Measurements from ENCODE around the gene CAMK2G.

The CAMK2G gene

GRCh38 chr10:73886085-73886529, 11.8 kb upstream of the CAMK2G start:
- in situ Hi-C loops (cut with MboI; ENCODE audit: low sequenced_read_pairs) = loop anchor here (5.0 to 25.0 kb wide), 2 partner anchors 61 to 201 kb away; no protein-coding TSS in a partner anchor

GRCh38 chr10:73884017-73884416, 9.7 kb upstream of the CAMK2G start:
- in situ Hi-C loops (cut with MboI; ENCODE audit: low sequenced_read_pairs) = loop anchor here (25.0 kb wide), 1 partner anchor 203 kb away; no protein-coding TSS in a partner anchor

GRCh38 chr10:73881221-73881919, 7.0 kb upstream of the CAMK2G start:
- in situ Hi-C loops (cut with MboI; ENCODE audit: low sequenced_read_pairs) = loop anchor here (25.0 kb wide), 1 partner anchor 206 kb away; no protein-coding TSS in a partner anchor

- in situ Hi-C loops (cut with MboI; ENCODE audit: low sequenced_read_pairs) = loop anchor here (5.0 to 25.0 kb wide), 2 partner anchors 37 to 208 kb away; no protein-coding TSS in a partner anchor
These were observed 5.2 kb upstream of the CAMK2G start for GRCh38 chr10:73879296-73880173.

GRCh38 chr10:73878365-73878764, 4.0 kb upstream of the CAMK2G start:
- in situ Hi-C loops (cut with MboI; ENCODE audit: low sequenced_read_pairs) = loop anchor here (5.0 to 25.0 kb wide), 2 partner anchors 36 to 209 kb away; no protein-coding TSS in a partner anchor

- in situ Hi-C loops (cut with MboI; ENCODE audit: low sequenced_read_pairs) = loop anchor here (5.0 to 25.0 kb wide), 2 partner anchors 35 to 210 kb away; no protein-coding TSS in a partner anchor
These were observed 3.3 kb upstream of the CAMK2G start for GRCh38 chr10:73877533-73878160.

- in situ Hi-C loops (cut with MboI; ENCODE audit: low sequenced_read_pairs) = loop anchor here (5.0 to 25.0 kb wide), 2 partner anchors 35 to 210 kb away; no protein-coding TSS in a partner anchor
These were observed 2.6 kb upstream of the CAMK2G start for GRCh38 chr10:73876971-73877370.

- in situ Hi-C loops (cut with MboI; ENCODE audit: low sequenced_read_pairs) = loop anchor here (5.0 to 25.0 kb wide), 2 partner anchors 34 to 211 kb away; no protein-coding TSS in a partner anchor
These were observed 2.2 kb upstream of the CAMK2G start for GRCh38 chr10:73876566-73876965.

- in situ Hi-C loops (cut with MboI; ENCODE audit: low sequenced_read_pairs) = loop anchor here (5.0 to 25.0 kb wide), 2 partner anchors 34 to 211 kb away; no protein-coding TSS in a partner anchor
These were observed 1.8 kb upstream of the CAMK2G start for GRCh38 chr10:73876157-73876556.

- in situ Hi-C loops (cut with MboI; ENCODE audit: low sequenced_read_pairs) = loop anchor here (5.0 to 25.0 kb wide), 2 partner anchors 33 to 212 kb away; no protein-coding TSS in a partner anchor
These were observed 752 bp upstream of the CAMK2G start for GRCh38 chr10:73875139-73875475.

- in situ Hi-C loops (cut with MboI; ENCODE audit: low sequenced_read_pairs) = no loop called here
These were observed 528 bp downstream of the CAMK2G start for GRCh38 chr10:73873838-73874215.

GRCh38 chr10:73873142-73873837, 1.1 kb downstream of the CAMK2G start:
- in situ Hi-C loops (cut with MboI; ENCODE audit: low sequenced_read_pairs) = no loop called here

- in situ Hi-C loops (cut with MboI; ENCODE audit: low sequenced_read_pairs) = no loop called here
These were observed 2.1 kb downstream of the CAMK2G start for GRCh38 chr10:73872190-73872710.

- in situ Hi-C loops (cut with MboI; ENCODE audit: low sequenced_read_pairs) = no loop called here
These were observed 2.8 kb downstream of the CAMK2G start for GRCh38 chr10:73871295-73872189.

- in situ Hi-C loops (cut with MboI; ENCODE audit: low sequenced_read_pairs) = no loop called here
These were observed 5.6 kb downstream of the CAMK2G start for GRCh38 chr10:73868655-73869195.

GRCh38 chr10:73867871-73868631, 6.3 kb downstream of the CAMK2G start:
- in situ Hi-C loops (cut with MboI; ENCODE audit: low sequenced_read_pairs) = no loop called here

GRCh38 chr10:73867126-73867807, 7.1 kb downstream of the CAMK2G start:
- in situ Hi-C loops (cut with MboI; ENCODE audit: low sequenced_read_pairs) = no loop called here
